OCI-LY3 (cell line): ENCODE measurements around the gene GNAQ.

Experiments used
- H2AFZ ChIP-seq: fragments of 200-600, 300-600 bp; shearing (Covaris generic); 2 replicates; pipeline ENCODE4 v1.6.0; 2014; ENCODE audit warnings: antibody characterized with exemption, low read depth, low read length
- H3K27ac ChIP-seq: fragments of 200-600, 300-600 bp; sonication (generic); 2 replicates; pipeline ENCODE4 v1.5.1; 2014; ENCODE audit warnings: mild to moderate bottlenecking, low read length, moderate library complexity, mixed read lengths
- H3K27me3 ChIP-seq: fragments of 200-600, 300-600 bp; sonication (generic); 2 replicates; pipeline ENCODE4 v1.6.1; 2014; ENCODE audit warnings: low read depth, low read length, mixed read lengths
- H3K36me3 ChIP-seq: fragments of 200-600, 300-600 bp; sonication (generic); replicated peaks from 2 replicates; pipeline ENCODE3; 2014; ENCODE audit warnings: low read depth, low read length, mixed read lengths
- H3K4me1 ChIP-seq: fragments of 300-600, 200-600 bp; sonication (generic); 2 replicates; pipeline ENCODE4 v1.6.1; 2014; ENCODE audit warnings: low read length, mixed read lengths
- H3K4me2 ChIP-seq: fragments of 200-600, 300-600 bp; sonication (generic); 2 replicates; pipeline ENCODE4 v1.6.1; 2014; ENCODE audit warnings: low read length, mixed read lengths
- H3K4me3 ChIP-seq: fragments of 300-600, 200-600 bp; sonication (generic); 2 replicates; pipeline ENCODE4 v1.5.1; 2014; ENCODE audit warnings: antibody characterized with exemption, mild to moderate bottlenecking, low read length, moderate library complexity
- H3K79me2 ChIP-seq: fragments of 300-600, 200-600 bp; shearing (Covaris generic); 2 replicates; pipeline ENCODE4 v1.6.1; 2014; ENCODE audit warnings: mild to moderate bottlenecking, low read length, mixed read lengths
- H3K9ac ChIP-seq: fragments of 300-600, 200-600 bp; shearing (Covaris generic); 2 replicates; pipeline ENCODE4 v1.6.0; 2014; ENCODE audit warnings: mild to moderate bottlenecking, low read length, moderate library complexity
- H3K9me3 ChIP-seq: fragments of 200-600, 300-600 bp; shearing (Covaris generic); 2 replicates; pipeline ENCODE4 v1.6.1; 2014; ENCODE audit warnings: low read length, mixed read lengths; ENCODE audit not compliant: insufficient read depth
- H4K20me1 ChIP-seq: fragments of 200-600, 300-600 bp; sonication (generic); 2 replicates; pipeline ENCODE4 v1.6.1; 2016; ENCODE audit warnings: low read length, mixed read lengths; ENCODE audit not compliant: insufficient read depth
- CTCF ChIP-seq: fragments of 200-600, 300-600 bp; sonication (generic); IDR thresholded peaks from 2 replicates; pipeline ENCODE4 v1.5.1; 2014; ENCODE audit warnings: antibody characterized with exemption, low read length, low read depth
- EZH2phosphoT487 ChIP-seq: fragments of 200-600 bp; shearing (Covaris generic); IDR thresholded peaks from 2 replicates; pipeline ENCODE4 v1.6.1; 2018; ENCODE audit warnings: antibody characterized with exemption, mixed run types, low read depth

GNAQ gene

DNA sequence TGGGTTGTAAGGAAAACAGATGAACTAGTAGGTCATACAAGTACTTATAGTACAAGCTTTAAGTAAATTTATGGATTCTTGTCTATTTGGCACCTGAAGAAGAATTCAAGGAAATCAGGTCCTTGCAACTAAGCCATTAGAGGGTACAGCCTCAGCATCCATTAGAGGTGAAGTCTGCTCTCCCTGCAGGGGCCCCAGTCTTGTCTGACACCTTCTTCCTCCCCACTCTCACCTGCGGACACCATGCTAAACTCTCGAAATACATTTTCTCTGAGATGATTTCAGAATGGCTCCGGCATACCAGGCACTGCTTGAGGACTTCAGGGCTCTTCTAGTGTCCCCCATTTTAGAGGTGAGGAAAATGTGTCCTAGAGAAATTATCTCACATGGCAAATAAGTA lies 137.9 kb downstream of the GNAQ start:
- H3K4me2 ChIP-seq = peak overlapping the region; percentile 10
- H3K27ac ChIP-seq = no peak overlapping the region
- TF ChIP-seq EZH2phosphoT487 = no peak
- no peak for TF ChIP-seq CTCF
- no peaks in the 10 kb centered on the region for H3K36me3 ChIP-seq
- H3K79me2 ChIP-seq = no peaks in the 10 kb centered on the region
- H3K4me1 ChIP-seq = peaks cover 27% of the 10 kb centered on the region
- no peaks in the 10 kb centered on the region for H4K20me1 ChIP-seq
- no peaks in the 10 kb centered on the region for H3K27me3 ChIP-seq
- H3K9ac ChIP-seq = no peak overlapping the region
- 0 out of 2 replicates have a peak overlapping the region, but pooled peaks have one; percentile 11 for H2AFZ ChIP-seq
- H3K4me3 ChIP-seq = no peak overlapping the region
- no peaks in the 10 kb centered on the region for H3K9me3 ChIP-seq

DNA sequence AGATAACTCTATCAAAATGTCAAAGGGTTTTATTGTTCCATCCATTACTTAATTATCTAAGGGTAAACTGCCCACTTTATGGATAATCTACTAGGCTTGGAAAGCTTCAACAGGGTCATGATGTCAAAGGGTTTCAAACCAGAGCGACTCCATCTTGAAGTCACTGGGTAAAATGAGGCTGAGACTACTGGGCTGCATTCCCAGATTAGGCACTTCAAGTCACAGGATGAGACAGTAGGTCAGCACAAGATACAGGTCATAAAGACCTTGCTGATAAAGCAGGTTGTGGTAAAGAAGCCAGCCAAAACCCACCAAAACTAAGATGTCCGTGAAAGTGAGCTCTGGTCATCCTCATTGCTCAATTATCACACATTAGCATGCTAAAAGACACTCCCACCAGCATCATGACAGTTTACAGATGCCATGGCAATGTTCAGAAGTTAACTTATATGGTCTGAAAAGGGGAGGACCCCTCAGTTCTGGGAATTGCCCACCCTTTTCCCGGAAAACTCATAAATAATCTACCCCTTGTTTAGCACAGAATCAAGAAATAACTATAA lies 138.6 kb downstream of the GNAQ start:
- H3K27ac ChIP-seq = no peak overlapping the region
- H3K4me2 ChIP-seq = no peak overlapping the region
- H3K27me3 ChIP-seq = no peaks in the 10 kb centered on the region
- H3K4me1 ChIP-seq = peaks cover 27% of the 10 kb centered on the region
- H3K9ac ChIP-seq = no peak overlapping the region
- no peaks in the 10 kb centered on the region for H4K20me1 ChIP-seq
- no peaks in the 10 kb centered on the region for H3K36me3 ChIP-seq
- H3K79me2 ChIP-seq = no peaks in the 10 kb centered on the region
- TF ChIP-seq CTCF (no peak), EZH2phosphoT487 (no peak)
- H2AFZ ChIP-seq = 0 out of 2 replicates have a peak overlapping the region, but pooled peaks have one; percentile 11
- H3K9me3 ChIP-seq = no peaks in the 10 kb centered on the region
- no peak overlapping the region for H3K4me3 ChIP-seq

GRCh38 chr9:77892171-77892570 lies 139.4 kb downstream of the GNAQ start:
- H3K4me1 ChIP-seq = peaks cover 23% of the 10 kb centered on the region
- TF ChIP-seq CTCF (no peak), EZH2phosphoT487 (no peak)
- no peaks in the 10 kb centered on the region for H3K79me2 ChIP-seq
- H3K27ac ChIP-seq = peak overlapping the region; percentile 0; the same call in 1 of the 2 replicates
- H3K27me3 ChIP-seq = no peaks in the 10 kb centered on the region
- no peak overlapping the region for H3K4me3 ChIP-seq
- H2AFZ ChIP-seq = 0 out of 2 replicates have a peak overlapping the region, but pooled peaks have one; percentile 91
- no peaks in the 10 kb centered on the region for H4K20me1 ChIP-seq
- peak overlapping the region; percentile 41 for H3K4me2 ChIP-seq
- H3K9me3 ChIP-seq = no peaks in the 10 kb centered on the region
- no peak overlapping the region for H3K9ac ChIP-seq
- H3K36me3 ChIP-seq = no peaks in the 10 kb centered on the region

DNA sequence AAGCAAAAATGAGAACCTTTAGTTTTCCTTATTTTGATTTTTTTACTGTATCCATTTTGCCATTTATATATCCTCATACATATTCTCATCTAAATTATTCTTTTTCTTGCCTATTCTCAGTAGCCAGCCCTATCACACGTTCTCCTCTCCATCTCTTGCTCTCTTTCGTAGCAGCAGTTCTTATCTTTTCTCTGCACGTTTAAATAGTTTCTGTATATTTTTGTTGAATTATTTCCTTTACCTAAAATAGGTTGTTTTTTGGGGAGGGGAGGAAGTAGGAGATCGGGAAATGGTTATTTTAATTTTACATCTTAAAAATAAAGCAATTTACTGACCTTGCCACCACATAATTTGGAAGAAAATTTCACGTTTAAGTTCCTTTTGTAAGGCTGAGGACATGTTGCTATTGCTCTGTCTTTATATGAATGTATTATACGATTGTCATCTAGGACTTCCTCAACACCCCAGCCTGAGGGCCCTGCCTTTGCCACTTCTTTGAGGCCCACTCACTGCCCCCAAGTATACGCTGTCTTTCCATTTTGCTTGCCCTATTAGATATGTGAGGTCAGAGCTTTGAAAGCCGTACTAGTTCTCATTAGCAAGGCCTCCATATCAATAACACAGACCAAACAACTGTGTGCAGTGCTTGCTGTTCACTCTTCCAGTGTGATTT lies 140.3 kb downstream of the GNAQ start:
- peaks cover 23% of the 10 kb centered on the region for H3K4me1 ChIP-seq
- H3K4me2 ChIP-seq = peak overlapping the region; percentile 41
- H3K27ac ChIP-seq = peak overlapping the region; percentile 0; the same call in 1 of the 2 replicates
- no peaks in the 10 kb centered on the region for H4K20me1 ChIP-seq
- H3K4me3 ChIP-seq = no peak overlapping the region
- TF ChIP-seq EZH2phosphoT487 (no peak), CTCF (no peak)
- H2AFZ ChIP-seq = peak overlapping the region; percentile 91
- H3K36me3 ChIP-seq = no peaks in the 10 kb centered on the region
- no peaks in the 10 kb centered on the region for H3K79me2 ChIP-seq
- no peaks in the 10 kb centered on the region for H3K9me3 ChIP-seq
- H3K9ac ChIP-seq = peak overlapping the region; percentile 9; the same call in 1 of the 2 replicates
- no peaks in the 10 kb centered on the region for H3K27me3 ChIP-seq
